HEK293 (cell line): ENCODE data around the gene SLC16A7.

Source experiments
- CTCF ChIP-seq: fragments of 450-650 bp; formaldehyde crosslinking; IDR thresholded peaks from 2 replicates; pipeline ENCODE4 v1.5.1; 2016; ENCODE audit warnings: missing biosample characterization, missing genetic modification characterization
- ZNF513 ChIP-seq: fragments of 450-650 bp; IDR thresholded peaks from 2 replicates; pipeline ENCODE4 v1.5.1; 2018; ENCODE audit warnings: missing biosample characterization, missing genetic modification characterization
- ZNF660 ChIP-seq: fragments of 450-650 bp; IDR thresholded peaks from 2 replicates; pipeline ENCODE4 v1.5.1; 2018; ENCODE audit warnings: missing biosample characterization, mild to moderate bottlenecking, missing genetic modification characterization

DNA sequence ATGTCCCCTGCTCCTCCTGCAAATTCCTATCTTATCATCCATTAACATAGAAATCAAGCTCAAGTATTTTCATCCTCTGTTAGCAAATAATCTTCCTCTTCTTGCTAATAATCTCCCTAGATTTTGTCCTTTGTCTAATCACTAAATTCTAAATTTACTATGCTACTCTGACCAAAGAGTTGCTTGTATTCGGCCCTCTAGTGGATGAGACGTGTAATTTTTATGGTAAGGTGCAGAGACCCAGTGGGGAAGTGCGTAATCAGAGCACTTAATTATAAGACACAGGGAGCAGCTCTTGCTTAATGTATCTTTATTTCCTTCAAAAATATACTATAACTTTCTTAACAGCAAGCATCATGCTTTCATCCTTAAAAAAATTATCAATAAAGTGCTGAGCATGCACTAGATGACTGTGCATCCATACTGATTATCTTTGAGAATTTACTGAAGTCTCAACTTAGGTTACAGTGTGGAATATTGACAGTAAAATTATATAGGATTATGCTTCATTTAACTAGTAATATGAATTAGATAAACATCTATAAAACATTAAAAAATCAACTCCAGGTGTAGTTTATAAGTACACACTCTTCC, 212.6 kb downstream of the SLC16A7 start:
- TF ChIP-seq ZNF513 (tag by site-specific recombination) (no peak), CTCF (tag by site-specific recombination) (no peak), ZNF660 (tag by site-specific recombination) (no peak)
